ENCODE data around the gene HSPBP1. TPM values are rescaled to one million over a fixed set of nuclear protein-coding genes. Genes with fewer than 3 reads are reported as not detected.

The HSPBP1 gene
- total RNA-seq, 4 donors from 2014 or later: 28.5 to 44.0 (median 32.2) TPM

- TF ChIP-seq CTCF (IDR thresholded peaks at IDR 0.05) (no peak), POLR2A (IDR thresholded peaks at IDR 0.05; ENCODE audit: low read depth) (no peak), EP300 (IDR thresholded peaks at IDR 0.05) (no peak), POLR2AphosphoS5 (IDR thresholded peaks at IDR 0.05) (no peak)
- peaks cover 0 to 11% (median 7%) of the 10 kb centered on the region in 4 donors for H3K9me3 ChIP-seq
- 90% methylated on average over 2 of the region's 3 CpGs for WGBS
- peaks cover 0 to 66% (median 2%) of the 10 kb centered on the region in 4 donors for H3K27me3 ChIP-seq
- H3K4me3 ChIP-seq: no peak overlapping the region
- H3K4me1 ChIP-seq: peaks cover 17 to 33% (median 26%) of the 10 kb centered on the region in 4 donors
- DNase-seq (ENCODE audit: extremely low spot score): no peak
- H3K27ac ChIP-seq (replicated peaks in 1 of 4): no peak overlapping the region
- intact Hi-C loops (cut with DNase I): no loop called here
- no peaks in the 10 kb centered on the region for H3K36me3 ChIP-seq
Measured at GRCh38 chr19:55212447-55212846, 67.5 kb downstream of the HSPBP1 start.

Small RNA genes within 50 kb of the gene (small RNA-seq; reads per million reads assigned to genes)
- 0 to 0.08 (median 0) reads per million in 3 donors for gene MIR6802
- gene MIR6803: 0 to 0.25 (median 0.19) reads per million in 3 donors
- 0 reads per million in 3 donors for gene MIR6804

Other genes with a start within 250 kb of the HSPBP1 start
- under 1 TPM in 2 of 4 donors, not detected in 2; 0.13 to 0.29 TPM for gene GP6, start 241.8 kb downstream of the HSPBP1 start, total RNA-seq
- 10 to 100 TPM; 11.1 to 16.4 (median 12.3) TPM for gene RDH13, start 217.0 kb downstream of the HSPBP1 start, total RNA-seq
- gene EPS8L1, start 204.2 kb downstream of the HSPBP1 start, total RNA-seq: 1 to 10 TPM; 1.0 to 8.7 (median 1.2) TPM
- gene PPP1R12C, start 162.5 kb downstream of the HSPBP1 start, total RNA-seq: 100 to 1,000 TPM; 257 to 451 (median 351) TPM
- 1 to 10 TPM in 1 of 4 donors, not detected in 3; 2.0 TPM for gene TNNT1, start 130.9 kb downstream of the HSPBP1 start, total RNA-seq
- gene TNNI3, start 122.4 kb downstream of the HSPBP1 start, total RNA-seq: not detected
- gene DNAAF3, start 113.5 kb downstream of the HSPBP1 start, total RNA-seq: under 1 TPM in 1 of 4 donors, not detected in 3; 0.83 TPM
- 1 to 10 TPM in 2 of 4 donors, under 1 TPM in 1, not detected in 1; 0.80 to 2.1 (median 1.7) TPM for gene SYT5, start 99.8 kb downstream of the HSPBP1 start, total RNA-seq
- 1 to 10 TPM in 2 of 4 donors, under 1 TPM in 2; 0.42 to 2.7 (median 1.4) TPM for gene PTPRH, start 70.6 kb downstream of the HSPBP1 start, total RNA-seq
- gene TMEM86B, start 51.3 kb downstream of the HSPBP1 start, total RNA-seq: 1 to 10 TPM; 1.7 to 2.8 (median 2.4) TPM
- gene PPP6R1, start 21.1 kb downstream of the HSPBP1 start, total RNA-seq: 10 to 100 TPM; 37.4 to 75.5 (median 45.6) TPM
- 10 to 100 TPM in 1 of 4 donors, 1 to 10 TPM in 3; 3.3 to 16.9 (median 6.7) TPM for gene BRSK1, start 3.9 kb upstream of the HSPBP1 start, total RNA-seq
- 1 to 10 TPM in 3 of 4 donors, under 1 TPM in 1; 0.83 to 5.2 (median 2.7) TPM for gene TMEM150B, start 45.2 kb upstream of the HSPBP1 start, total RNA-seq
- gene KMT5C, start 59.8 kb upstream of the HSPBP1 start, total RNA-seq: 1 to 10 TPM; 5.0 to 8.7 (median 8.1) TPM
- under 1 TPM in 1 of 4 donors, not detected in 3; 0.19 TPM for gene COX6B2, start 74.6 kb upstream of the HSPBP1 start, total RNA-seq
- gene GARIN5B, start 83.2 kb upstream of the HSPBP1 start, total RNA-seq: not detected
- under 1 TPM in 2 of 4 donors, not detected in 2; 0.33 to 0.34 TPM for gene IL11, start 90.4 kb upstream of the HSPBP1 start, total RNA-seq
- gene TMEM190, start 96.7 kb upstream of the HSPBP1 start, total RNA-seq: not detected
- 1 to 10 TPM in 2 of 4 donors, under 1 TPM in 2; 0.83 to 7.5 (median 1.00) TPM for gene TMEM238, start 104.2 kb upstream of the HSPBP1 start, total RNA-seq
- gene RPL28, start 105.8 kb upstream of the HSPBP1 start, total RNA-seq: 100 to 1,000 TPM; 263 to 419 (median 369) TPM
- 10 to 100 TPM in 3 of 4 donors, 1 to 10 TPM in 1; 9.1 to 37.9 (median 22.0) TPM for gene UBE2S, start 127.7 kb upstream of the HSPBP1 start, total RNA-seq
- under 1 TPM in 2 of 4 donors, not detected in 2; under 0.01 to 0.13 TPM for gene SHISA7, start 163.2 kb upstream of the HSPBP1 start, total RNA-seq
- gene ISOC2, start 181.5 kb upstream of the HSPBP1 start, total RNA-seq: 100 to 1,000 TPM in 1 of 4 donors, 10 to 100 TPM in 3; 66.8 to 104 (median 77.7) TPM
- gene C19orf85, start 184.6 kb upstream of the HSPBP1 start, total RNA-seq: not detected
- gene ZNF628, start 196.5 kb upstream of the HSPBP1 start, total RNA-seq: 10 to 100 TPM in 3 of 4 donors, 1 to 10 TPM in 1; 5.1 to 16.6 (median 11.9) TPM
- gene NAT14, start 205.1 kb upstream of the HSPBP1 start, total RNA-seq: 10 to 100 TPM in 3 of 4 donors, 1 to 10 TPM in 1; 5.8 to 14.2 (median 10.2) TPM
- 10 to 100 TPM in 3 of 4 donors, 1 to 10 TPM in 1; 9.5 to 41.2 (median 14.6) TPM for gene SSC5D, start 208.3 kb upstream of the HSPBP1 start, total RNA-seq